Esophagus squamous epithelium (tissue), 5 donors: Measurements from ENCODE around the gene TMEM135. TPM values are rescaled to one million over a fixed set of nuclear protein-coding genes. Genes with fewer than 3 reads are reported as not detected.
"Not testable (repeated sequence)": the region's sequence is repeated elsewhere in the genome, so short reads cannot be mapped to it uniquely, and the experiment has no call there.

Experiments
- DNase-seq: peaks from one replicate; lab custom pipeline; 2025; lab: John Stamatoyannopoulos, UW
- H3K27ac ChIP-seq, 4 donors: fragments of 200-600 bp; sonication (generic); one replicate each; pipeline ENCODE4 v1.5.1; 2016 to 2019; ENCODE audit warnings: mild to moderate bottlenecking in 1 of 4
- H3K27me3 ChIP-seq, 4 donors: fragments of 200-600 bp; sonication (generic); 1 replicate in 3 of 4; 2 replicates in 1 of 4; pipeline versions ENCODE4 v1.5.1 to v1.6.0; 2017 to 2021; ENCODE audit warnings: antibody characterized with exemption in 1 of 4
- H3K36me3 ChIP-seq, 3 donors: fragments of 200-600 bp; sonication (generic); one replicate each; pipeline ENCODE4 v1.5.1; 2016 to 2019
- H3K4me1 ChIP-seq, 3 donors: fragments of 200-600 bp; sonication (generic); one replicate each; pipeline ENCODE4 v1.5.1; 2017 to 2019
- H3K4me3 ChIP-seq, 4 donors: fragments of 200-600 bp; sonication (generic); 1 replicate in 3 of 4; 2 replicates in 1 of 4; pipeline ENCODE4 v1.5.1; 2016 to 2019; ENCODE audit warnings: mild to moderate bottlenecking in 2 of 4, moderate library complexity in 1 of 4
- H3K9me3 ChIP-seq, 3 donors: fragments of 200-600 bp; sonication (generic); one replicate each; pipeline ENCODE4 v1.5.1; 2016 to 2019
- POLR2A ChIP-seq, 4 donors: fragments of 450-650 bp; IDR thresholded peaks; one replicate each; pipeline ENCODE4 v1.6.1; 2017; ENCODE audit warnings: antibody characterized with exemption in 4 of 4, mild to moderate bottlenecking in 4 of 4, moderate library complexity in 3 of 4
- WGBS, 2 donors: methylation state at CpG; one replicate each; pipeline ENCODE4 v1.1.5; 2018; 5-methylcytosine and 5-hydroxymethylcytosine counted together
- intact Hi-C: fragments of 100-400 bp; cut with DNase I; formaldehyde crosslinking; loops from one replicate; pipeline ENCODE4 v1.15.0; 2022
- total RNA-seq, 4 donors: library from RNA; depleted of rRNA; stranded (reverse); fragments of >200 nt; gene quantifications; one replicate each; pipeline ENCODE4 v1.1.0, GENCODE V29; 2016
- TF ChIP-seq, protein P1 (sequence below), 6 experiments: fragments of 450-650 bp in 4 of 6; fragments of 200-600 bp in 2 of 6; sonication (generic) in 2 of 6; IDR thresholded peaks; one replicate each; pipeline ENCODE4 v1.5.1; 2016 to 2019; ENCODE audit warnings: antibody characterized with exemption in 6 of 6, mild to moderate bottlenecking in 4 of 6, moderate library complexity in 4 of 6
- donor health status: DM: yes; HTN: yes; CAD: no.

The TMEM135 gene
- total RNA-seq, 4 donors from 2014 or later: 4.5 to 12.0 (median 9.8) TPM

- Histone ChIP-seq H3K9me3 (no peaks in the 10 kb centered on the region), H3K27ac (no peak overlapping the region), H3K27me3 (no peaks in the 10 kb centered on the region), H3K36me3 (no peaks in the 10 kb centered on the region), H3K4me1 (peaks cover 0 to 11% (median 2%) of the 10 kb centered on the region in 3 donors), H3K4me3 (no peak overlapping the region)
- DNase-seq: no peak
- TF ChIP-seq, protein P1, sequence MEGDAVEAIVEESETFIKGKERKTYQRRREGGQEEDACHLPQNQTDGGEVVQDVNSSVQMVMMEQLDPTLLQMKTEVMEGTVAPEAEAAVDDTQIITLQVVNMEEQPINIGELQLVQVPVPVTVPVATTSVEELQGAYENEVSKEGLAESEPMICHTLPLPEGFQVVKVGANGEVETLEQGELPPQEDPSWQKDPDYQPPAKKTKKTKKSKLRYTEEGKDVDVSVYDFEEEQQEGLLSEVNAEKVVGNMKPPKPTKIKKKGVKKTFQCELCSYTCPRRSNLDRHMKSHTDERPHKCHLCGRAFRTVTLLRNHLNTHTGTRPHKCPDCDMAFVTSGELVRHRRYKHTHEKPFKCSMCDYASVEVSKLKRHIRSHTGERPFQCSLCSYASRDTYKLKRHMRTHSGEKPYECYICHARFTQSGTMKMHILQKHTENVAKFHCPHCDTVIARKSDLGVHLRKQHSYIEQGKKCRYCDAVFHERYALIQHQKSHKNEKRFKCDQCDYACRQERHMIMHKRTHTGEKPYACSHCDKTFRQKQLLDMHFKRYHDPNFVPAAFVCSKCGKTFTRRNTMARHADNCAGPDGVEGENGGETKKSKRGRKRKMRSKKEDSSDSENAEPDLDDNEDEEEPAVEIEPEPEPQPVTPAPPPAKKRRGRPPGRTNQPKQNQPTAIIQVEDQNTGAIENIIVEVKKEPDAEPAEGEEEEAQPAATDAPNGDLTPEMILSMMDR (IDR thresholded peaks at IDR 0.05): no peak
- TF ChIP-seq POLR2A (IDR thresholded peaks at IDR 0.05): no peak
- intact Hi-C loops: no loop called here
- WGBS, 2 donors: 58 to 70% methylated on average over 3 of the region's 3 CpGs
Measured at GRCh38 chr11:86993031-86993430, 44.7 kb upstream of the TMEM135 start.

- no peak for DNase-seq
- TF ChIP-seq, protein P1 (IDR thresholded peaks at IDR 0.05): no peak
- TF ChIP-seq POLR2A (IDR thresholded peaks at IDR 0.05): no peak
- Histone ChIP-seq H3K27ac (no peak overlapping the region), H3K9me3 (no peaks in the 10 kb centered on the region), H3K4me1 (no peaks in the 10 kb centered on the region), H3K27me3 (no peaks in the 10 kb centered on the region), H3K36me3 (no peaks in the 10 kb centered on the region), H3K4me3 (no peak overlapping the region)
- WGBS, 2 donors: 89 to 93% methylated on average over 1 of the region's 1 CpG
- intact Hi-C loops: no loop called here
Measured at GRCh38 chr11:86996953-86997570, 40.7 kb upstream of the TMEM135 start.

- Histone ChIP-seq H3K4me3 (no peak overlapping the region), H3K27me3 (no peaks in the 10 kb centered on the region), H3K4me1 (no peaks in the 10 kb centered on the region), H3K36me3 (no peaks in the 10 kb centered on the region), H3K27ac (no peak overlapping the region), H3K9me3 (no peaks in the 10 kb centered on the region)
- intact Hi-C loops: no loop called here
- no peak for DNase-seq
- TF ChIP-seq POLR2A (IDR thresholded peaks at IDR 0.05): no peak
- TF ChIP-seq, protein P1 (IDR thresholded peaks at IDR 0.05): no peak
- WGBS, 2 donors: 80 to 83% methylated on average over 1 of the region's 1 CpG
Measured at GRCh38 chr11:86999388-86999787, 38.3 kb upstream of the TMEM135 start.

- no peaks in the 10 kb centered on the region for H3K27me3 ChIP-seq
- TF ChIP-seq, protein P1 (IDR thresholded peaks at IDR 0.05): no peak
- TF ChIP-seq POLR2A (IDR thresholded peaks at IDR 0.05): no peak
- 73 to 83% methylated on average over 5 of the region's 5 CpGs for WGBS, 2 donors
- no peak overlapping the region for H3K4me3 ChIP-seq
- intact Hi-C loops: no loop called here
- DNase-seq: no peak
- H3K27ac ChIP-seq: no peak overlapping the region
- H3K36me3 ChIP-seq: no peaks in the 10 kb centered on the region
- H3K9me3 ChIP-seq: no peaks in the 10 kb centered on the region
- H3K4me1 ChIP-seq: peaks cover 0 to 4% (median 0%) of the 10 kb centered on the region in 3 donors
Measured at GRCh38 chr11:86999859-87000753, 37.6 kb upstream of the TMEM135 start.

DNA sequence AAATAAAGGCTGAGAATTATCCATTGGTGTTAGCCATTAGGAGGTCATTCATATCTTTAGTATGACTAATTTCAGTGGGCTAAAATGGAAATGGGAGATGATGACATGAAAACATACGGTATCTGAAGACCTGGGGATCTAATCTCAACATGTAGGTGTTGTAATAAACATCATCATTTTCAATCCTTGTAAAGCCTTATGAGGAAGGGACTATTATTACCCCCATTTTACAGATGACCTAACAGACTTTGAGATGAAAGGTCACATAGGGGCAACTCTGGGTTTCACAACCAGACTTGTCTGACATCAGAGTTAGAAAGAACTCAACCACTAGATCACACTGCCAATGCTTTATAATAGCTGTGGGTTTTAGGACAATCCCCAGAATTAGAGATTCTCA, 34.8 kb upstream of the TMEM135 start:
- peaks cover 0 to 9% (median 0%) of the 10 kb centered on the region in 3 donors for H3K4me1 ChIP-seq
- H3K9me3 ChIP-seq: no peaks in the 10 kb centered on the region
- intact Hi-C loops: no loop called here
- 82 to 86% methylated on average over 1 of the region's 1 CpG for WGBS, 2 donors
- no peak overlapping the region for H3K4me3 ChIP-seq
- no peaks in the 10 kb centered on the region for H3K27me3 ChIP-seq
- no peak for DNase-seq
- H3K36me3 ChIP-seq: no peaks in the 10 kb centered on the region
- TF ChIP-seq, protein P1 (IDR thresholded peaks at IDR 0.05): no peak
- TF ChIP-seq POLR2A (IDR thresholded peaks at IDR 0.05): no peak
- H3K27ac ChIP-seq: no peak overlapping the region

DNA sequence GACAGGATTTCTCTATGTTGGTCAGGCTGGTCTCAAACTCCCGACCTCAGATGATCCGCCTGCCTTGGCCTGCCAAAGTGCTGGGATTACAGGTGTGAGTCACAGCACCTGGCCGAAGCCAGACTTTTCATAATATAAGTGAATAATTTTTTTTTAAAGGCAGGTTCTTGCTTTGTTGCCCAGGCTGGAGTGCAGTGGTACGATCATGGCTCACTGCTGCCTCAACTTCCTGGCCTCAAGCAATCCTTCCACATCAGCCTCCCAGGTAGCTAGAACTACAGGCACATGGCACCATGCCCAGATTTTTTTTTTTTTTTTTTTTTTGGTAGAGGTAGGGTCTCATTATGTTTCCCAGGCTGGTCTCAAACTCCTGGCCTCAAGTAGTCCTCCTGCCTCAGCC, 33.5 kb upstream of the TMEM135 start:
- DNase-seq, H3K27me3 ChIP-seq, H3K36me3 ChIP-seq, intact Hi-C loops, H3K27ac ChIP-seq, H3K4me3 ChIP-seq, H3K4me1 ChIP-seq, H3K9me3 ChIP-seq: not testable (repeated sequence)
- 30 to 46% methylated on average over 3 to 4 of the region's 4 CpGs for WGBS, 2 donors
